Ectodermal cell (in vitro differentiated cells): ENCODE data around the gene LRRC3B.

Source experiments
- H3K27ac ChIP-seq: 2 replicates; pipeline ENCODE4 v1.7.0; 2013; ENCODE audit warnings: mild to moderate bottlenecking, low read depth, low read length; ENCODE audit not compliant: insufficient read depth, poor library complexity, severe bottlenecking
- H3K27me3 ChIP-seq: 2 replicates; pipeline ENCODE4 v1.7.0; 2013; ENCODE audit warnings: mild to moderate bottlenecking, low read length; ENCODE audit not compliant: insufficient read depth, control insufficient read depth, poor library complexity, severe bottlenecking
- H3K36me3 ChIP-seq: one replicate; pipeline ENCODE4 v1.7.0; 2013; ENCODE audit warnings: low read length; ENCODE audit not compliant: control insufficient read depth, insufficient read depth
- H3K4me1 ChIP-seq: one replicate; pipeline ENCODE4 v1.7.0; 2013; ENCODE audit warnings: low read length; ENCODE audit not compliant: control insufficient read depth, insufficient read depth
- H3K4me3 ChIP-seq: 2 replicates; pipeline ENCODE4 v1.7.0; 2013; ENCODE audit warnings: low read depth, low read length, control low read depth; ENCODE audit not compliant: insufficient read depth
- H3K9me3 ChIP-seq: 2 replicates; pipeline ENCODE4 v1.7.0; 2013; ENCODE audit warnings: mild to moderate bottlenecking, low read length, moderate library complexity; ENCODE audit not compliant: control insufficient read depth
- WGBS, 2 experiments: methylation state at CpG; one replicate each; pipeline ENCODE4 v1.1.7; 2013; ENCODE audit warnings: missing lambda C conversion rate in 2 of 2; 5-methylcytosine and 5-hydroxymethylcytosine counted together

Gene LRRC3B

GRCh38 chr3:26699553-26699952 lies 77.0 kb downstream of the LRRC3B start:
- H3K4me1 ChIP-seq: no peaks in the 10 kb centered on the region
- no peaks in the 10 kb centered on the region for H3K36me3 ChIP-seq
- H3K9me3 ChIP-seq: no peaks in the 10 kb centered on the region
- no peaks in the 10 kb centered on the region for H3K27me3 ChIP-seq
- no peak overlapping the region for H3K4me3 ChIP-seq
- no peak overlapping the region for H3K27ac ChIP-seq
- WGBS, 2 experiments: 86 to 89% methylated on average over 2 of the region's 2 CpGs

GRCh38 chr3:26703519-26703918 lies 80.9 kb downstream of the LRRC3B start:
- Histone ChIP-seq H3K27ac (no peak overlapping the region), H3K4me3 (no peak overlapping the region), H3K36me3 (no peaks in the 10 kb centered on the region), H3K9me3 (no peaks in the 10 kb centered on the region), H3K4me1 (no peaks in the 10 kb centered on the region), H3K27me3 (no peaks in the 10 kb centered on the region)
- 90% methylated on average over 3 of the region's 3 CpGs for WGBS, 2 experiments

GRCh38 chr3:26704736-26705135 lies 82.2 kb downstream of the LRRC3B start:
- Histone ChIP-seq H3K4me3 (no peak overlapping the region), H3K27ac (no peak overlapping the region), H3K27me3 (no peaks in the 10 kb centered on the region), H3K4me1 (no peaks in the 10 kb centered on the region), H3K9me3 (no peaks in the 10 kb centered on the region), H3K36me3 (no peaks in the 10 kb centered on the region)
- 95 to 97% methylated on average over 1 of the region's 2 CpGs for WGBS, 2 experiments

GRCh38 chr3:26708501-26708900 lies 85.9 kb downstream of the LRRC3B start:
- Histone ChIP-seq H3K4me3 (no peak overlapping the region), H3K4me1 (peaks cover 3% of the 10 kb centered on the region), H3K27ac (no peak overlapping the region), H3K36me3 (no peaks in the 10 kb centered on the region), H3K27me3 (no peaks in the 10 kb centered on the region), H3K9me3 (no peaks in the 10 kb centered on the region)
- WGBS, 2 experiments: no CpG with 5 or more reads among the region's 1 CpG

GRCh38 chr3:26712211-26713026 lies 89.8 kb downstream of the LRRC3B start:
- no peak overlapping the region for H3K27ac ChIP-seq
- WGBS, 2 experiments: 54 to 58% methylated on average over 4 of the region's 5 CpGs
- no peaks in the 10 kb centered on the region for H3K27me3 ChIP-seq
- no peak overlapping the region for H3K4me3 ChIP-seq
- H3K4me1 ChIP-seq: peaks cover 3% of the 10 kb centered on the region
- no peaks in the 10 kb centered on the region for H3K9me3 ChIP-seq
- H3K36me3 ChIP-seq: no peaks in the 10 kb centered on the region

GRCh38 chr3:26713091-26713490 lies 90.5 kb downstream of the LRRC3B start:
- Histone ChIP-seq H3K4me1 (peaks cover 3% of the 10 kb centered on the region), H3K27me3 (no peaks in the 10 kb centered on the region), H3K27ac (no peak overlapping the region), H3K9me3 (no peaks in the 10 kb centered on the region), H3K4me3 (no peak overlapping the region), H3K36me3 (no peaks in the 10 kb centered on the region)
- WGBS, 2 experiments: 85 to 92% methylated on average over 2 to 3 of the region's 3 CpGs

- WGBS, 2 experiments: 94 to 95% methylated on average over 3 of the region's 3 CpGs
- H3K27me3 ChIP-seq: no peaks in the 10 kb centered on the region
- H3K36me3 ChIP-seq: no peaks in the 10 kb centered on the region
- peaks cover 11% of the 10 kb centered on the region for H3K4me1 ChIP-seq
- no peak overlapping the region for H3K4me3 ChIP-seq
- no peak overlapping the region for H3K27ac ChIP-seq
- H3K9me3 ChIP-seq: no peaks in the 10 kb centered on the region
These were observed 91.9 kb downstream of the LRRC3B start for GRCh38 chr3:26714485-26714884.

GRCh38 chr3:26715431-26715830 lies 92.9 kb downstream of the LRRC3B start:
- no peak overlapping the region for H3K27ac ChIP-seq
- 83 to 85% methylated on average over 3 of the region's 3 CpGs for WGBS, 2 experiments
- no peaks in the 10 kb centered on the region for H3K9me3 ChIP-seq
- H3K27me3 ChIP-seq: no peaks in the 10 kb centered on the region
- H3K4me1 ChIP-seq: peaks cover 16% of the 10 kb centered on the region
- no peak overlapping the region for H3K4me3 ChIP-seq
- H3K36me3 ChIP-seq: no peaks in the 10 kb centered on the region

GRCh38 chr3:26718315-26718714 lies 95.7 kb downstream of the LRRC3B start:
- WGBS, 2 experiments: 86 to 100% methylated on average over 1 of the region's 1 CpG
- H3K36me3 ChIP-seq: no peaks in the 10 kb centered on the region
- no peaks in the 10 kb centered on the region for H3K27me3 ChIP-seq
- H3K9me3 ChIP-seq: no peaks in the 10 kb centered on the region
- no peak overlapping the region for H3K27ac ChIP-seq
- no peak overlapping the region for H3K4me3 ChIP-seq
- peaks cover 14% of the 10 kb centered on the region for H3K4me1 ChIP-seq

GRCh38 chr3:26719134-26719533 lies 96.6 kb downstream of the LRRC3B start:
- H3K36me3 ChIP-seq: no peaks in the 10 kb centered on the region
- H3K4me1 ChIP-seq: peaks cover 14% of the 10 kb centered on the region
- no peak overlapping the region for H3K4me3 ChIP-seq
- 26 to 32% methylated on average over 4 of the region's 4 CpGs for WGBS, 2 experiments
- no peaks in the 10 kb centered on the region for H3K27me3 ChIP-seq
- no peak overlapping the region for H3K27ac ChIP-seq
- H3K9me3 ChIP-seq: no peaks in the 10 kb centered on the region
